SU-DHL-6 (cell line): ENCODE results near the gene ORC3.

Source experiments
- CTCF ChIP-seq: fragments of 200-600 bp; sonication (generic); IDR thresholded peaks from one replicate; pipeline ENCODE4 v1.5.1; 2017; ENCODE audit warnings: antibody characterized with exemption, mild to moderate bottlenecking, low read length, moderate library complexity; ENCODE audit not compliant: insufficient read depth, poor library complexity, severe bottlenecking
- EZH2phosphoT487 ChIP-seq: fragments of 200-600 bp; sonication (generic), shearing (Covaris generic); conservative IDR thresholded peaks from 2 replicates; pipeline ENCODE4 v1.6.1; 2018; ENCODE audit warnings: mild to moderate bottlenecking, antibody characterized with exemption, low read length, moderate library complexity, mixed read lengths

GRCh38 chr6:87589693-87590416 is at the start of gene ORC3, which contains the start of gene RARS2:
- TF ChIP-seq CTCF, result no peak
- no peak for TF ChIP-seq EZH2phosphoT487
